Panc1 (cell line): ENCODE measurements around the gene TARP.
"Not testable (repeated sequence)": the region's sequence is repeated elsewhere in the genome, so short reads cannot be mapped to it uniquely, and the experiment has no call there.

Source experiments
- POLR2AphosphoS5 ChIP-seq: IDR thresholded peaks from 2 replicates; pipeline ENCODE4 v1.6.1; 2012; ENCODE audit warnings: mild to moderate bottlenecking, low read depth, low read length, moderate library complexity
- TCF7L2 ChIP-seq: IDR thresholded peaks from 2 replicates; pipeline ENCODE4 v1.6.1; 2011; ENCODE audit warnings: mild to moderate bottlenecking, low read depth, low read length, inconsistent platforms
- TF ChIP-seq, protein P1 (sequence below), 2 experiments: IDR thresholded peaks; 2 replicates each; pipeline ENCODE4 v1.6.1; 2011 to 2012; ENCODE audit warnings: low read depth in 2 of 2, control low read depth in 1 of 2, low read length in 1 of 2, mild to moderate bottlenecking in 1 of 2, moderate library complexity in 1 of 2; ENCODE audit not compliant: insufficient read depth in 1 of 2
- TF ChIP-seq, protein P2 (sequence below): fragments of 450-650 bp; IDR thresholded peaks from 2 replicates; pipeline ENCODE4 v1.5.1; 2017; ENCODE audit warnings: mild to moderate bottlenecking

- TF ChIP-seq, protein P1, sequence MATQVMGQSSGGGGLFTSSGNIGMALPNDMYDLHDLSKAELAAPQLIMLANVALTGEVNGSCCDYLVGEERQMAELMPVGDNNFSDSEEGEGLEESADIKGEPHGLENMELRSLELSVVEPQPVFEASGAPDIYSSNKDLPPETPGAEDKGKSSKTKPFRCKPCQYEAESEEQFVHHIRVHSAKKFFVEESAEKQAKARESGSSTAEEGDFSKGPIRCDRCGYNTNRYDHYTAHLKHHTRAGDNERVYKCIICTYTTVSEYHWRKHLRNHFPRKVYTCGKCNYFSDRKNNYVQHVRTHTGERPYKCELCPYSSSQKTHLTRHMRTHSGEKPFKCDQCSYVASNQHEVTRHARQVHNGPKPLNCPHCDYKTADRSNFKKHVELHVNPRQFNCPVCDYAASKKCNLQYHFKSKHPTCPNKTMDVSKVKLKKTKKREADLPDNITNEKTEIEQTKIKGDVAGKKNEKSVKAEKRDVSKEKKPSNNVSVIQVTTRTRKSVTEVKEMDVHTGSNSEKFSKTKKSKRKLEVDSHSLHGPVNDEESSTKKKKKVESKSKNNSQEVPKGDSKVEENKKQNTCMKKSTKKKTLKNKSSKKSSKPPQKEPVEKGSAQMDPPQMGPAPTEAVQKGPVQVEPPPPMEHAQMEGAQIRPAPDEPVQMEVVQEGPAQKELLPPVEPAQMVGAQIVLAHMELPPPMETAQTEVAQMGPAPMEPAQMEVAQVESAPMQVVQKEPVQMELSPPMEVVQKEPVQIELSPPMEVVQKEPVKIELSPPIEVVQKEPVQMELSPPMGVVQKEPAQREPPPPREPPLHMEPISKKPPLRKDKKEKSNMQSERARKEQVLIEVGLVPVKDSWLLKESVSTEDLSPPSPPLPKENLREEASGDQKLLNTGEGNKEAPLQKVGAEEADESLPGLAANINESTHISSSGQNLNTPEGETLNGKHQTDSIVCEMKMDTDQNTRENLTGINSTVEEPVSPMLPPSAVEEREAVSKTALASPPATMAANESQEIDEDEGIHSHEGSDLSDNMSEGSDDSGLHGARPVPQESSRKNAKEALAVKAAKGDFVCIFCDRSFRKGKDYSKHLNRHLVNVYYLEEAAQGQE (IDR thresholded peaks at IDR 0.05; ENCODE audit: insufficient read depth in 1 of 2, low read depth in 2 of 2, low read length in 1 of 2), result not testable (repeated sequence)
- not testable (repeated sequence) for TF ChIP-seq TCF7L2, POLR2AphosphoS5
- TF ChIP-seq, protein P2, sequence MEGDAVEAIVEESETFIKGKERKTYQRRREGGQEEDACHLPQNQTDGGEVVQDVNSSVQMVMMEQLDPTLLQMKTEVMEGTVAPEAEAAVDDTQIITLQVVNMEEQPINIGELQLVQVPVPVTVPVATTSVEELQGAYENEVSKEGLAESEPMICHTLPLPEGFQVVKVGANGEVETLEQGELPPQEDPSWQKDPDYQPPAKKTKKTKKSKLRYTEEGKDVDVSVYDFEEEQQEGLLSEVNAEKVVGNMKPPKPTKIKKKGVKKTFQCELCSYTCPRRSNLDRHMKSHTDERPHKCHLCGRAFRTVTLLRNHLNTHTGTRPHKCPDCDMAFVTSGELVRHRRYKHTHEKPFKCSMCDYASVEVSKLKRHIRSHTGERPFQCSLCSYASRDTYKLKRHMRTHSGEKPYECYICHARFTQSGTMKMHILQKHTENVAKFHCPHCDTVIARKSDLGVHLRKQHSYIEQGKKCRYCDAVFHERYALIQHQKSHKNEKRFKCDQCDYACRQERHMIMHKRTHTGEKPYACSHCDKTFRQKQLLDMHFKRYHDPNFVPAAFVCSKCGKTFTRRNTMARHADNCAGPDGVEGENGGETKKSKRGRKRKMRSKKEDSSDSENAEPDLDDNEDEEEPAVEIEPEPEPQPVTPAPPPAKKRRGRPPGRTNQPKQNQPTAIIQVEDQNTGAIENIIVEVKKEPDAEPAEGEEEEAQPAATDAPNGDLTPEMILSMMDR, result not testable (repeated sequence)
Observed at GRCh38 chr7:38261601-38262000, 11.8 kb downstream of the TARP start.
